ENCODE measurements around the gene PPFIBP2.

The PPFIBP2 gene

DNA sequence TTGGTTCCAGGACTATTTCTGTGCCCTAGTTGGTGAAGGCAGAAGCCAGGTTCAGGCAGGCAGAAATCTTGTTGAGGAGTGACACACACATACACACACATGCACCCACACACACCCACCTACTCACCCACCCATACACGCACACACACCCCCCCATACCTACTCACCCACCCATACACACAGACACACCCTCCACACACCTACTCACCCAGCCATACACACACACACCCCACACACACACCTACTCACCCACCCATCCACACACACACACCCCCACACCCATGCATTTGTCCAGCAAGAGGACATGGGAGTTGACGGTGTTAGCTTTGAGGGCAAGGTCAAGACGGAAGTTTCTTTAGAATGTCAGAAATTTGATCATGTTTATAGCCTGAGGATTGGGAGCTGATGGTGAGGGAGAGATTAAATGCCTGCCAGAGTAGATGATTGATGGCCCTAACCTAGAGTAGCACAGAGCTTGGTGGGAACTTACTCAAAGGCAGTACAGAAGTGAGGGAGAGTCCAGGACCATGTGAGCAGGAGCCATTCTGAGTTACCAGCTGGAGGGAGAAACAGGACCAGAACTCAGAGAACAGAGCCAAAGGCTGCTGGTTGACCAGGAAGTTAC lies 90.6 kb downstream of the PPFIBP2 start:
- DNase-seq, result no peak

DNA sequence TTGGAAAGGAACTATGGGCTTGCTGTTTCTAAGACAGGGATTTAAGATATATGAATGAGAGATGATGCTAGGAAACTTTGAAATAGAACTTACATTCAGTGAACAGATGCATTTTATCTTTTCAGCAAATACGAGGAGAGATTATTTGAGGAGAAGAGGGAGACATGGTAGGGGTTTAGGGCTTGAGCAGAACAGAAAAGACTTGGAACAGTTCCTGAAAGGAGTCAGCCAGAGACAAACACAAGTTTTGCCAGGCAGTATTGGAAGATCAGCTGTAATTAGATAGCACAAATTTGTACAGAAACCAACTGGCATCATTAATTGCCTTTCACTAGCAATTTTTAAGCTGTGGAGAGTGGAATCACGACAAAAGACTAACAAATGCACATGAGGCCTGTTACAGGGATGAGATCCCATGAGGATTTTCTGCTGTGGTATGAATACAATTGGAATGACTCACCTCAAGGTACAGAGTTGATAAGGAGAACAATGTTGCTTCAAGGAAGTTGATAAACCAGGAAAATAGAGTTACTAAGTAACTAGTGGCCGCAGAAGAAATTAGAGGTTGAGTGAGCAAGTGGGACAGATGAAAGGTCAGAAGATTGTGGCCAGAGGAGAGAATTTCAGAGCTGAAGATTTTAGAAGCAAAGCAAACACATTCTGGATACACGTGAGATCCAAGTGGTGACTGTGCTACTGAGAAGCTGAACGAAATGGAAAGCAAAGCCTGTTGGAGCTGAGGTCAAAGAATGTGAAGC lies 91.6 kb downstream of the PPFIBP2 start:
- no peak for DNase-seq

DNA sequence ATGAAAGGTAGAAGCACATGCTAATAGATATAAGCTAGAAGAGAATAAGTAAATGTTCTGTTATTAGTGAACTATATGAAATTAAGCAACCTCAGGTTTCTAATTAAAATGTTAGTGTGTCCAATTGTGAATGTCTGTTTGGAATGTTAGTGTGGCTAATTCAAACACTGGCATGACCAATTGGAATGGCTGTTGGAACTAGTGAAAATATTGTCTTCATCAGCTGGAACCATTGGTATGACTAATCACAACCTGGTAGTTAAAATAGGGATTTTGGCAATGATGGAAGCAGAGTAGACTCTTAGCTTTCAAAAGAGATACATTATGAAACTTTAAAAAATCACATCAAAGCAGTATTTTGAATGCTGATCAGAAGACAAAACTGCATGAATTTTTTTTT lies 92.7 kb downstream of the PPFIBP2 start:
- DNase-seq, result no peak

DNA sequence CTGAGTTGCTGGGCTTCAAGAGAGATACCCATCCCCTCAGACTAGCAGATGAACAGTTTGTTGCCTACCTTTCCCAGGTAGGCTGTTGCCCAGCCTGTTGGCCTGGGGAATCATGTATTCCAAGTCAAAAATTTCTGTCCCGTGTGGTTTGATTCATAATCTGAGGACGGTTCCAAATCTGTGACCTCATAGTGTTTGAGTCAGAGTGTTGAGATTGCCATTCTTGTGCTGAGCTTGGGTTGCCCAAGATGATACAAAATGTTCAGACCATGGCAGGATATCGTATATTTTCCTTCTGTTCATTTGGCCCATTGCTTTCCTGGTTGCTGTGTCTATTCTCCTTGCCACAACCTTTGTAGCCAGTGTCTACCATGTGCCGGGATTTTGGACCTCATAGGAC lies 95.2 kb downstream of the PPFIBP2 start:
- DNase-seq, result no peak

DNA sequence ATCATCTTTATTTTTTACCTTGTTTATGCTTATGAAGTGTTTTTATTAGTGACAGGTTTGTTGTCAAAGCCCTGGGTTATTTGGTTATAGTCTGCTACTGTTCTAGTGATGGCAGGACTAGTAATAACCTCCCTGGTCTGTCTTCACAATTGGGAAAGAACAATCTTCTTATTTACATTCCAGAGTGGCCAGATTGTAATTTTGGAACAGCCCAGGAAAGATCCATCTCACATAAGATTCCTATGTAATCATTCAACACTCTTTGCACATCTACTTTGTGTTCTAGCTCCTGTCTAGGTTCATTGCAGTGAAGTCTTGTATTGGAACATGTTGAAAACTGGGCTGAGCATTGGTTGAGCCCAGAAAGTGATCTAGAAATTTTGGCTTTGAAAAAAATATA lies 95.7 kb downstream of the PPFIBP2 start:
- no peak for DNase-seq

DNA sequence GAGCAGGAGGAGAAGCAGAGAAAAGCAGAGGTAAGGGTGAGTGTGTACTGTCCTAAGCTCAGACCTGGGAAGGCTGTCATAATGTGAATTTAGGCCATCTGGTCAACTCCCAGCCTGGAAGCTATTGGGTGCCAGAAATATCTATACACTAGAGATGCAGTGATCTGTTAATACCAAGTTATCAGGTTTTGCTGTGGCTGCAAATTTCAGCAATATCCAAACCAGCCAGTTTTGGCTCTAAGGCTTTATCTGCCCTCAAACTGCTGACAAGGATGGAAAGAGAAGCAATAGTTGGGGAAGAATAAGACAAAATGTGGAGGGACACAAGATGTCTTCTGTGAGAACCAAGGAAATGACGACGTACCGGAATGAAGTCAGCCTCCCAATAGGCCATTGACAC lies 96.6 kb downstream of the PPFIBP2 start:
- no peak for DNase-seq

DNA sequence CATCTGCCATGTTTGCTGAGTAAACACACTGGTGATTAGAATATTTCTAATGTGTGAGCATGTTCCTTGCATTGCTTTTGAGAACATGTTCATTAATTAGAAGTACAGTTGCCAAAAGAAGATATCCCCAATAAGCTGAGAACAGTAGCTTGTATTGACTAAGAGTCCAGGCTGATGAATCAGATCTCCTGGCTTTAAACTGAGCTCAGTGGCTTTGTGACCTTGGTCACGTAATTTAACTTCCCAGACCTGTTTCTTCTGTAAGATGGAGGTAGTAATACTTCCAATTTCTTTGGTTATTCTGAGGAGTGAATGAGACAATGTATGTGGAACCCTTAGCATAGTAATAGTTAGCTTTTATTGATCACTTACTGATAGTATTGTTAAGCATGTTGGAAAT lies 97.6 kb downstream of the PPFIBP2 start:
- DNase-seq, result no peak

DNA sequence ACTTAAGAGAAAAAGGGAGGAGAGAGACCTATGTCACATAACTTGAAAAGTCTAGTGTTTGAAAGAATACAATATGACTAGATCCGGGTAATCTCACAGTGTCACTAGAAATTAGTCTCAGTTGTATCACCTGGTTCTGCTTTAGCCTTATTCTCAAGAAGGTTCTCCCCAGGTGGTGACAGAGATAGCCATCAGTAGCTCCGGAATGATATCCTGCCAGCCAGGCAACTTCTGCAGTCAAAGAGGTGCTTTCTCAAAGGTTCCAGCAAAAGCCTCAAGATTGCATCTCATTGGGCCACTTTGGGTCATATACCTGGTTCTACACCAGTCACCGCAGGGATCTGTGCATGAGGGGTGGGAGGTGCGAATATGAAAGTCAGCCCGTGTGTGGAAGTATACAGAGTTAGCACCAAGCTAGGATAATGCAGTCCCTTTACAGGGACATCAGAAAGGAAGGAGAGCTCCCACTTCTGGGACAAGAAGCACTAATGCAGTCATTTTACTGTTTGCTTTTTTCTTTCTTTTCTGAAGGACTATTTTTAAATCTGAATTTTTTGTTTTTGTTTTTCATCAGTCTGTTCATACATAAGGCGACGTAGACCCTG lies 98.4 kb downstream of the PPFIBP2 start:
- no peak for DNase-seq

DNA sequence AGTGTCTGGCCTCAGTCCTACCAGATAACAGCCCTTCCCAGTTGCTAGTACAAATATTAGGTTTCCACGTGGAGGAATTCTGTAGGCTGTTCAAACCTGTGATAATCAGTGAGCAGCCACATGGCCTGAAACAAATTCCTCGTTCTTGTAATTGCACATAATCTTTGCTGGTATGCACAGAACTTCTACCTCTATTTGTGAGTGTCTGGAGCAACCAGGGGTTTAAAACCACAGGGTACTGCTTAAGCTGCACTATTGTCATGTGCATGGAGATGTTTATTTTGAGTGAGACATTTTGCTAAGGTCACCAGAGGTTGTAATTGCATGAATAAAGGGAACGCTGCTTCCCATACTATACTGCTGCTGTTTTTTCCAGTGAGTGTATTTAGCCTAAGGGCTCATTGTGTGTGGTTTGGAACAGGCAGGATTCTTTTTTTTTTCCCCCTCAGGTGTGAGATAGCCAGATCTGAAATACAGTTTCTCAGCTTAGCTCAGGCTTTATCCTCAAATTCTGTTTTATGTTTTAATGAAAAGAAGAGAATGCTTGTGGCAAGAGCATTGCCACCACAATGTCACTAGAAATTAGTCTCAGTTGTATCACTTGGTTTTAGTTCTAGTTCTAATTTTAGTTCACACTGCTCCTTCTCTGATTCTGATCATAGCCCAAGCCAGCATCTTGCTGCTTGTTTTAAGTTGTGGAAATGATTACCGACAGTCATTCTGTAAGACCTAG lies 99.0 kb downstream of the PPFIBP2 start:
- no peak for DNase-seq

DNA sequence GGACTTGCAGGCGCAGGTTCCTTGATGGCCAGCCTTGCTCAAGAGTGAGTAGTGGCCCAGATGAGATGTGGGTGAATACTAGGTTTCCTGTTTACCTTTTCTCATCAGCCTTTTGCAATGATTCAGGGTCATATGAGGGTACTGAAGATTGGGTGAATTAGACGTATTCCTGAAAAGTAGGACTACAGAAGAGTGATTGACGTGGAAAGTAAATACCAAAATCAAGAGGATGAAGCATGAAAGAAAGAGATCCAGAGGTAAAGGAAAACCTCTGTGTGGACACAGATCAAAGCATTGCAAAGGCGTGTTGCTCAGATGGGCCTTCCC lies 99.6 kb downstream of the PPFIBP2 start:
- DNase-seq, result no peak

DNA sequence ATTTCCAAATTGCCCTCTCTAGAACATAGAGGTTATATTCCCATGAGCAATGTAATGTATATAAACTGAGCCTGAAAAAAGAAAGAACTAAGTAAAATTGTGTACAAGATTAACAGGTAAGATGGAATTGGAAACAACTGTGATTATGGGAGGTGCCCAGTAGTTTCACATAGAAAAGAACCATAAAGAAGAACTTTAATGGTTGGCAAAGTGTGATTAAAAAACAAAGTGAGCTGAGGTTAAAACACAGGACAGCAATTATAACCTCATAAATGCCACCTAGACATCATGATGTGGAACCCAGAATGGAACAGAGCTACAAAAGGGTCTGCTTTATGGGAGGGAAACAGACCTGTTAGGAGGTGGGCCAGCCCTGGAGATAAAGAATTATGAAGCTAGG lies 100.9 kb downstream of the PPFIBP2 start:
- no peak for DNase-seq

DNA sequence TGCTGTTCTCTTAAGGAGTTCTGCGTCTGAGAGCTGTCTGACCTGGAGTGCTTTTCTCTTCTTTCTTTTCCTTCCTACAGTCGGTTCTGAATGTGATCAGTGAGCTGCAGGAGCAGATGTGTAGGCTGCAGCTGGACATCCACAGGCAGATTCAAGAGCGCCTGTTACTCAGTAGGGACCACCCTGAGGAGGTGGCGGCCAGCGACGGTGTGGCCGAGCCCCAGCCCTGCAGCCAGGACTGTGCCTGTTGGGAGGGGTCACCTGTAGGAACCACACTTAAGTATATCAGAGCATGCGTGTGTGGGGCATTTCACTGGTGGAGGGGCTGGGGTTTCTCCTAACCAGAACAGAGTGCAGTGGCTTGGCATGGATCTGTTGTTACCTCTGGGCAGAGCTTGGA lies 103.2 kb downstream of the PPFIBP2 start:
- DNase-seq, result no peak

DNA sequence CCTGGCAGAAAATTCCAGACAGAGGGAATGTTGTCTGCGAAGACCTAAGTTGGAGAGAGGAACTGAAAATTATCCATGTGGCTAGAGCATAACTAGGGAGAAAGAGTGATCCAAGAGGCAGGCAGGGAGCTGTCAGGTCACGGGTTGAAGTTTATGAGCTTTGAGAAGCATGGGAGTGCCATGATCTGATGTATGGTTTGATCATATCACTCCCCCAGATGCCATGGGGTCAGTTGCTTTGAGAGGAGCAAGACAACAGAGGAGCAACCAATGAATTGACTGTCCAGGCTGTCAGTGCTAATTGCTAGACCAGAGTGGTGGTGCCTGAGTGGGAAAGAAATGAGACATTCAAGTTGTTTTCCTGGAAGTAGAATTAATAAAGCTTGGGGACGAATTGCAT lies 105.5 kb downstream of the PPFIBP2 start:
- no peak for DNase-seq

DNA sequence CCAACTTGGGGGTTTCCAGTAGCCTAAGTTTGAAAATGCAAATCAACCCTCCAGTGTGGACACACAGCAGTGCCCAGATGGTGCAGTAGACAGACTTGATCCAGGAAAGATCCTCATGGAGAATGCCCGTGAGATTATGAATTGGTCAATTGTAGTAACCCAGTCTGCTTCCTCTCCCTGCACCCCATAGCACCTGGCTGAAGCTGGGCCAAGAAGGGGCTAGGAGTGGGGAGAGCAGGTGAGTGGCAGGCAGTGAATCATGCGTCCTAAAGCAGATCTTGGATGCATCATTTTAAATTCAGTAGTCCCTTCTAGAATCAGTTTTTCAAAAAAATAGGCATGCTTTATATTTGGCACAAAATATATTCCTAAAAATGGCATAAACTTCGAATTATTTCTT lies 107.3 kb downstream of the PPFIBP2 start:
- DNase-seq, result no peak

DNA sequence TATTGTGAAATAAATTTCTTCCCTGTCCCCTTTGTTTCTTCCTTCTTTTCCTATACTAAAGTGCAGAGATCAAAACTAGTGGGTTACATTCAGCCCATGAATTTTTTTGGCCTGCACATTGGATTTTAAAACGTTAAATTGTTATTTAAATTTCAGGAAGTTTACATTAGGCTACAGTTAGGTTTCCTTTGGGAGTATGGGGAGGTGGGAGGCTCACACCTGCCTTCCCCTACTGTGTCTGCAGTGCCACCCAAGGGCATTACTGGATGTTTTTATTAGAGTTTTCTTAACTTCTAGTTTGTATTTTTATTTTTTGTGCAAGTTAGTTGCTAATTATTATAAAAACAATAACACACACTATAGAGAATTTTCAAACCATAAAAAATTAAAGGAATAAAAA lies 107.8 kb downstream of the PPFIBP2 start:
- no peak for DNase-seq

DNA sequence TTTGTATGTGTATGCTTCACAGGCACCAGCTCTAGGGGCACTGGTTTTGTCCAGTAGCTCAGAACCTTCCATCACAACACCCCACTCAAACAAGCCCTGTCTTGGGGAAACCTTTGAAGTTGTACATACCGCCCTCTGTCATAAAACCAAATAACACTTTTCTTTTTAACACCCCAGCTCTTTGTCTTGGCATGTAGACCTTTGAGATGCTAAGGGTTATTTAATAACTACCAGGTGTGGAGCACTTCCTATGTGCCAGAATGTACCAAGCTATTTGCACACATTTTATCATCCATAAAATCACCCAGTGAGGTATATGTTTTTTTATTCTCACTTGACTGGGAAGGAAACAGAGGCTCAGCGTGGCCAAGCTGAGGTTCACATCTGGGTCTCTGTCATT lies 108.9 kb downstream of the PPFIBP2 start:
- DNase-seq, result no peak

DNA sequence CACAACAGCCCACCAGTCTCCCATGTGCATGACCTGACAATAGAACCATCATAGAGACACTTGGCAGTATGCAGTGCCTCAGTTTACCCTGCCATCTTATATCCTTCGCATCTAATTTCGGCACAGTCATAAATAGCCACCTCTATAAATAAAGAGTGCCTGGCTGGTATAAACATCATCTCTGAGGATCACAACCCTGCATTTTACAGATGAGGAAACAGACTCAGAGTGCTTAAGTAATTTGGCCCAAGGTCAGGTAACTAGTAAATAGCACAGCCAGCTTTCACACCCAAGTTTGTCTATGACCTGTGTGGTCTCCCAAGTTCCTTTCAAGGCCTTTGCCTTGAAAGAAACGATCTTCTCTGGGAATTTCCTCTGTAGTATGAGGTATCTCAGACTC lies 114.9 kb downstream of the PPFIBP2 start:
- DNase-seq, result no peak

DNA sequence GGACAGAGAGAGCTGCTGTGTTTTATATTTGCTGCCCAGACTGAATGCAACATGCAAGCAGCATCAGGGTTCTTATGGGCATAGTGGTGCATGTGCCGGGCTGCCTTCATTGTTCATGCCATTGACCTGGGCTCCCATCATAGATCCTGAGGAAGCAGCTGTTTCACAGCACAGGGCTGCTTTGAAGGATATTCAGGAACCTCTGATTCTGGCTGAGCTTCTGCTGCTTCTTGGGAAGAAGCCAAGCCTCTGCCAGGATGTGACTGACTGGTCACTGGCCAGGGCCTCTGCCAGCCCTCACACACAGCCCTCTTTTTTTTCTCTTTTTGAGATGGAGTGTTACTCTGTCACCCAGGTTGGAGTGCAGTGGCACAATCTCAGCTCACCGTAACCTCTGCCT lies 116.2 kb downstream of the PPFIBP2 start:
- no peak for DNase-seq

DNA sequence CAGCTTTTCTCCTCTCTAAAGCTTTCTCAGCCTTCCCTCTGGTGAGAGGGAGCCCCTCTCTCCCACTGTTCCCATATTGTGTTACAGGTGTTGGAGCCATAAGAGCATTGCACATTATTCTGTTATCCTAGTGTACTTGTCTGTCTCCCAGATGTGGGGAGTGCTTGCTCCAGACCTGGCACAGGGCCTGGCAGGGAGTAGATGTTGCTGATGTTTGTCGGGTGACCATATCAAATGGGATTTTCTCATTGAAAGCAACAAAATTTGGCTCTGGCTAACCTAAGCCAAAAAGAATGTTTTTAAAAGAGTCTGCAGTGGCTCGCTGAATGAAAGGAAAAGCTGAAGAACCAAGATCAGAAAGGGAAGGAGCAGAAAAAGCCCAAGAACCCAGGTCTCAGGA lies 118.4 kb downstream of the PPFIBP2 start:
- DNase-seq, result no peak

DNA sequence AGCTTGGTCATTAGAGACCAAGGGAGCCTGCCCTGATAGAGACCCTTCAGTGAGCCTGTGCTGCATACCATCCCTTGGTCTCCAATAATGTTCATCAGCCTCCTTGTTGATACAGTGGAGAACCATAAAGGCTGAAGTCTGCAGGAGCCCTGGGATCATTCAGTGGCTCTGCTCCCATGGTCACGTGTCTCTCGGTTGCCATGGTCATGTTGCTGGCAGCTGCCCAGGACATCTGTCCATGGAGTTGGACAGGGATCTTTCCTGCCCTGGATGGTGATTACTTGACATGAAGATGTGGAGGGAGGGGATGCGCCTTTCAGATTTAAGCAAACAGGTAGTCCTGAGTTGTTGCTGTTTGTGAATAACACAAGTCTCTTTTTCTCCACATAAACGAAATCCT lies 121.3 kb downstream of the PPFIBP2 start:
- no peak for DNase-seq

DNA sequence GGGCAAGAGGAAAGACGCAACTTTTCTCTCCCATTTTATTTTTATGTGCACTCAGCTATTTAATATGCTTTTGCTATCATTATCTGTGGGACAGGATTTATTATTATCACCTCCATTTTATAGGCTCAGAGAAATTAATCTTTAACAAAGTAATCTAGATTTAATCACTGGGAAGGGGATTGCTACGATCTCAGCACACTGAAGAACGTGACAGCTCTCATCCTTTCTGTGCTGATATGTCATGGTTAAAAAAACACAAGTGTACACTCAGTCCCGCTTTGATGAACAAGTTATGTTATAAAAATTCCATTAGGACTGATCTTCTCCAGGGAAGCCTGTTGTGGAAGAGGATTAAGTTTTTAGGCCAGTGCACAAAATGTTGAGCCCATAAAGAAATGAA lies 121.9 kb downstream of the PPFIBP2 start:
- DNase-seq, result no peak

DNA sequence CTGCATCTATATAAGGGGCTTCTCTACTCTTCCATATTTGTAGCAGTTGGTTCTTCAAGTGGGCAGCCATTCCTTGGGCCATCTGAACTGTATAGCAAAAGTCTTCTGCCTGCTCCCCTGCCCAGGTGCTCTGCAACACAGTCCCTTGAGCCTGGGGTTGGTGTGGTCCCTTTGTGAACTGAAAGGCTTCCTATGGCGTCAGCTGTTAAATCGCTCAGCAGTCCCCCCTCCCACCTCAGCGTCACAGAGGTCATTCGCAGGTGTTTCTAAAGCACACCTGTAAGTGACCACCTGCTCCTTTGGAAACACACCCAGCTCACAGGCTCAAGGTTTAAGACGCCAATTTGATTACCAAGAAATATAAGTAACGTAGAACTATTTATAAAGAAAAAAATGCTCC lies 122.6 kb downstream of the PPFIBP2 start:
- no peak for DNase-seq

DNA sequence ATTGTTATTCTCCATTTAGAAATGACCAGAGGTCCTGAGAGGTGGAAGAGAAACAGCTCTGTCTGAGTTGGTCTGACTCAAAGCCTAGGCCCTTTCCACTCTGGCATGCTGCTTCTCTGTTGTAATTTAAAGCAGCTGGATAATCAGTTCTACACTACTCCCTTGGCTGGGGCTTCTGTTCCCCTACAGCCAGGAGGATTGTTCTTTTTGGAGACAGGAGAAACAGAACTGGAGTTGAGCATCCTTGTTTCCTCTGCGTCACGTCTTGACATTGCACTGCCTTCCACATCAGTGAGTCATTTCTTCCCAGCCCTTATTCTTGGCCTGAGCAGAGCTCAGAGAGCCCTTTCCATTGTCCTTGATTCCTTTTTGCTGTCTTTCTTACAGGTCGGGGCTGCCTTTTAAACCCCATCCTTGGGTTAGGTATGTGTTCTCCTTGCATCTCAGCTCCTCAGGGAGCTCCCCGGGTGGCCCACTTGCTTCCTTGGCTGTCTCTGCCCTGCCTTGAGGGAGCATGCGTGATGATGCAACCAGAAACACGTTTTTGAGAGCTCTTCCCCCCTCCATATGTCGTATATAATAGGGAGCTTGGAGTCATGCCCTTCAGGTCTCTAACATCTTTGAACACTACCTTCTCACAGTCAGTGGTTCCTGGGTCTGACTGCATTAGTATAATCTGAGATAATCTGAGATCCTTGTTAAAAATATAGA lies 123.8 kb downstream of the PPFIBP2 start:
- DNase-seq, result no peak

All from CD4-positive, alpha-beta T cell treated with Interleukin-6 for 4 hours (primary cell).